ENCODE measurements around the gene CES3. TPM values are rescaled to one million over a fixed set of nuclear protein-coding genes. Genes with fewer than 3 reads are reported as not detected.

CES3 gene
- polyA plus RNA-seq, 1 donor (not counting 4 experiments of a cell fraction or from before 2014, with no cell fraction given): 1.5 TPM

GRCh38 chr16:66950437-66950836, 10.6 kb upstream of the CES3 start:
- Histone ChIP-seq H3K4me2 (ENCODE audit: control insufficient read depth, extremely low read depth, insufficient read depth, low read depth, low read length) (no peak overlapping the region), H3K27ac (ENCODE audit: control insufficient read depth, insufficient read depth, low read length) (no peak overlapping the region), H2AFZ (ENCODE audit: control insufficient read depth, low read length) (no peak overlapping the region), H3K9me1 (ENCODE audit: control insufficient read depth, extremely low read depth, insufficient read depth, low read length) (no peaks in the 10 kb centered on the region), H3K4me3 (ENCODE audit: control insufficient read depth in 2 of 3, extremely low read depth in 1 of 3, insufficient read depth in 2 of 3, low read depth in 1 of 3, low read length in 3 of 3) (no peak overlapping the region), H3K36me3 (ENCODE audit: control insufficient read depth in 2 of 2, extremely low read depth in 1 of 2, insufficient read depth in 2 of 2, low read length in 2 of 2) (no peaks in the 10 kb centered on the region), H3K27me3 (ENCODE audit: control insufficient read depth, extremely low read depth, insufficient read depth, low read length) (no peaks in the 10 kb centered on the region), H4K20me1 (ENCODE audit: control insufficient read depth, extremely low read depth, insufficient read depth, low read length) (no peaks in the 10 kb centered on the region), H3K79me2 (ENCODE audit: control insufficient read depth, insufficient read depth, low read length) (no peaks in the 10 kb centered on the region), H3K9ac (ENCODE audit: control insufficient read depth, extremely low read depth, insufficient read depth, low read length) (no peak overlapping the region), H3K9me3 (ENCODE audit: control insufficient read depth, low read depth, low read length) (no peaks in the 10 kb centered on the region), H3K4me1 (ENCODE audit: control insufficient read depth, extremely low read depth, insufficient read depth, low read length) (peaks cover 22% of the 10 kb centered on the region)
- no peak for FAIRE-seq
- no peak for TF ChIP-seq EZH2 (IDR thresholded peaks at IDR 0.05; ENCODE audit: low read length)
- no peak for TF ChIP-seq CTCF (optimal IDR thresholded peaks at IDR 0.05 in 1 of 3, IDR thresholded peaks at IDR 0.05 in 1 of 3, conservative IDR thresholded peaks at IDR 0.05 in 1 of 3; ENCODE audit: extremely low read depth in 1 of 3, insufficient read depth in 2 of 3, low read length in 3 of 3)
- dilution Hi-C loops (cut with MboI; ENCODE audit: extremely low pct_ligation_motif_present, low sequenced_read_pairs): no loop called here
- DNase-seq (ENCODE audit: low read depth, low spot score): no peak

GRCh38 chr16:66950971-66951790, 9.9 kb upstream of the CES3 start:
- no peak for FAIRE-seq
- no peaks in the 10 kb centered on the region for H4K20me1 ChIP-seq (ENCODE audit: control insufficient read depth, extremely low read depth, insufficient read depth, low read length)
- no peaks in the 10 kb centered on the region for H3K36me3 ChIP-seq (ENCODE audit: control insufficient read depth in 2 of 2, extremely low read depth in 1 of 2, insufficient read depth in 2 of 2, low read length in 2 of 2)
- dilution Hi-C loops (cut with MboI; ENCODE audit: extremely low pct_ligation_motif_present, low sequenced_read_pairs): no loop called here
- H3K9ac ChIP-seq (ENCODE audit: control insufficient read depth, extremely low read depth, insufficient read depth, low read length): no peak overlapping the region
- H3K4me2 ChIP-seq (ENCODE audit: control insufficient read depth, extremely low read depth, insufficient read depth, low read depth, low read length): no peak overlapping the region
- DNase-seq (ENCODE audit: low read depth, low spot score): no peak
- no peaks in the 10 kb centered on the region for H3K9me3 ChIP-seq (ENCODE audit: control insufficient read depth, low read depth, low read length)
- no peak overlapping the region for H3K4me3 ChIP-seq (ENCODE audit: control insufficient read depth in 2 of 3, extremely low read depth in 1 of 3, insufficient read depth in 2 of 3, low read depth in 1 of 3, low read length in 3 of 3)
- H3K9me1 ChIP-seq (ENCODE audit: control insufficient read depth, extremely low read depth, insufficient read depth, low read length): no peaks in the 10 kb centered on the region
- no peak for TF ChIP-seq EZH2 (IDR thresholded peaks at IDR 0.05; ENCODE audit: low read length)
- no peak for TF ChIP-seq CTCF (optimal IDR thresholded peaks at IDR 0.05 in 1 of 3, IDR thresholded peaks at IDR 0.05 in 1 of 3, conservative IDR thresholded peaks at IDR 0.05 in 1 of 3; ENCODE audit: extremely low read depth in 1 of 3, insufficient read depth in 2 of 3, low read length in 3 of 3)
- H3K27me3 ChIP-seq (ENCODE audit: control insufficient read depth, extremely low read depth, insufficient read depth, low read length): no peaks in the 10 kb centered on the region
- no peak overlapping the region for H2AFZ ChIP-seq (ENCODE audit: control insufficient read depth, low read length)
- no peak overlapping the region for H3K27ac ChIP-seq (ENCODE audit: control insufficient read depth, insufficient read depth, low read length)
- no peaks in the 10 kb centered on the region for H3K79me2 ChIP-seq (ENCODE audit: control insufficient read depth, insufficient read depth, low read length)
- peaks cover 22% of the 10 kb centered on the region for H3K4me1 ChIP-seq (ENCODE audit: control insufficient read depth, extremely low read depth, insufficient read depth, low read length)

Data from keratinocyte (primary cell).